ENCODE data around the gene ERG28.

The ERG28 gene

DNA sequence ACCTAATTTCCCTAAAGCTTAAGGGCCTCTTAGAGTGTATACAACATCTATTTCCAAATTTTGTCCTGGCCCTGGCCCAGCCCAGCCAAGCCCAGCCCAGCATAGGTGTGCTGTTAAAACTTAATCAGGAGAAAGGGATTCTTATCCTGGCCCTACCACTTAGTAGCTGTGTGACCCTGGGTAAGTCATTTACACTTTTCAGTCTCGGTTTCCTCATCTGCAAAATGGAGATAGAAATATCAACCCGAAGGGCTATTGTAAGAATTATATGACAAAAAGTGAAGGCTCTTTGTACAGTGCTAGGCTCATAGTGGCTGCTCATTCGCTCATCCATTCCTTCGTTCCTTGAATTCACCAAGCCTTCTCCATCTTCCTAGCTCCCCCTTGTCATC is 442 bp downstream of the ERG28 start:
- peak overlapping the region; percentile 90 for H3K4me3 ChIP-seq (ENCODE audit: low read length)
- no peak for TF ChIP-seq CTCF (IDR thresholded peaks at IDR 0.05; ENCODE audit: insufficient read depth, low read depth, low read length, missing control alignments)
- DNase-seq (ENCODE audit: low read depth), result no peak

DNA sequence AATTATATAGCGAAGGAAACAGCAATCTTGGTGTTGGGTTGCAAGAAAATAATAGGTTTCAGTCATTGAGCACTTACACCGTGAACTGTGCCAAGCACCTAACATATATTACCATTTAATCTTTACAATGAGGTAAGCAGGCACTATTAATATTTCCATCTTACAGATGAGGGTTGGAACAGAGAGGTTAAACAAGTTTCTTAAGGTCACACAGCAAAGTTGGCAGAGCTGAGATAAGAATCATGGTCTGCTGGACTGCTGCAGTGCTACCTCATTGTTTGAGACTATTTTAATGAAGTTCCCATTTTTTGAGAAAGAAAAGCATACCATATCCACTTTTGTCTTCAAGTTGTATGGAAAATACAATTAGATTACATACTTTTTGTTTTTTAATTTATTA is 1.7 kb downstream of the ERG28 start:
- TF ChIP-seq CTCF (IDR thresholded peaks at IDR 0.05; ENCODE audit: insufficient read depth, low read depth, low read length, missing control alignments), result no peak
- DNase-seq (ENCODE audit: low read depth), result no peak
- no peak overlapping the region for H3K4me3 ChIP-seq (ENCODE audit: low read length)

- no peak for DNase-seq (ENCODE audit: low read depth)
- no peak for TF ChIP-seq CTCF (IDR thresholded peaks at IDR 0.05; ENCODE audit: insufficient read depth, low read depth, low read length, missing control alignments)
- no peak overlapping the region for H3K4me3 ChIP-seq (ENCODE audit: low read length)
These were observed 3.3 kb downstream of the ERG28 start for GRCh38 chr14:75657331-75657730.

DNA sequence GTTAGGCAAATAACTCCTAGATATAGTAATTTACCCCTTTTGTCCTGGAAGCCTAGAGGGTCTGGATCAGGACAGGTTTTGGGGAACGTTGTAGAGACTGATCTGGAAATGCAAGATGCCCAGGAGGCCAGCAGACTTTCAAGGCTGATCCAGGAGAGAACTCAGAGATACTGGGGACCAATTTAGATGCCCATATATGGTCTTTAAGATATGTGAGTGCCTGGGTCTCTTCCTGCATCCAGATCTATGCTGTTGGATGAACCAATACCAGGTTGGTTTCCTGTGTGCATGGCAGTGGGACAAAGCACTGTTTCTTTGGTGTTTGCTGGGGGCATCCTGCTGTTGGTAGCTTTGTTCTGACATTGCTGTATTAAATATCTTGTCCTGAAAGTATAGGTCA is 5.4 kb downstream of the ERG28 start:
- no peak for DNase-seq (ENCODE audit: low read depth)
- H3K4me3 ChIP-seq (ENCODE audit: low read length), result no peak overlapping the region
- no peak for TF ChIP-seq CTCF (IDR thresholded peaks at IDR 0.05; ENCODE audit: insufficient read depth, low read depth, low read length, missing control alignments)

GRCh38 chr14:75654127-75654732 is 6.4 kb downstream of the ERG28 start:
- peak; percentile 77 for DNase-seq (ENCODE audit: low read depth)
- TF ChIP-seq CTCF (IDR thresholded peaks at IDR 0.05; ENCODE audit: insufficient read depth, low read depth, low read length, missing control alignments), result peak; percentile 99
- H3K4me3 ChIP-seq (ENCODE audit: low read length), result no peak overlapping the region

- DNase-seq (ENCODE audit: low read depth), result no peak
- TF ChIP-seq CTCF (IDR thresholded peaks at IDR 0.05; ENCODE audit: insufficient read depth, low read depth, low read length, missing control alignments), result no peak
- no peak overlapping the region for H3K4me3 ChIP-seq (ENCODE audit: low read length)
These were observed 7.1 kb downstream of the ERG28 start for GRCh38 chr14:75653563-75653962.
